HG02884 (cell line): ENCODE measurements around the gene PLB1.

Experiments used
- ATAC-seq: cut with Tn5 transposase; IDR thresholded peaks from one replicate; pipeline ENCODE4 v1.9.1; 2021; ENCODE audit warnings: mild to moderate bottlenecking, moderate library complexity; ENCODE audit not compliant: unreplicated experiment

The PLB1 gene

DNA sequence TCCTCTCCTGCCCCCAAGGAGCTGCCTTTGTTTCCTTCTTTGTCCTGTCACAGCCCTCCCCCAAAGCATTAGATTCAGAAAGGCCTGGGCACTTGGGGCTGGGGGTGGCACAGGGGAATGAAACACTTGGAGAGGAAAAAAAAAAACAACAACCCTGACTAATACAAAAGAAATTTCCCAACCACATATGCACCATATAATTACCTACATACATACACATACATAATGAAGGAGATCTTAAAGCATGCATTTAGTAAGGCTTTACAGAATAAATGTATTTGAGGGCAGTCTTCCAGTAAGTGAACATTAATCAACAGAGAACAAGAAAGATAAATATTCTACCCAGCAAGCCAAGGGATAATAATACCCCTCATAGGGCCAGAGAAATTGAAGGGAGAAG is 185.7 kb downstream of the PLB1 start:
- no peak for ATAC-seq

DNA sequence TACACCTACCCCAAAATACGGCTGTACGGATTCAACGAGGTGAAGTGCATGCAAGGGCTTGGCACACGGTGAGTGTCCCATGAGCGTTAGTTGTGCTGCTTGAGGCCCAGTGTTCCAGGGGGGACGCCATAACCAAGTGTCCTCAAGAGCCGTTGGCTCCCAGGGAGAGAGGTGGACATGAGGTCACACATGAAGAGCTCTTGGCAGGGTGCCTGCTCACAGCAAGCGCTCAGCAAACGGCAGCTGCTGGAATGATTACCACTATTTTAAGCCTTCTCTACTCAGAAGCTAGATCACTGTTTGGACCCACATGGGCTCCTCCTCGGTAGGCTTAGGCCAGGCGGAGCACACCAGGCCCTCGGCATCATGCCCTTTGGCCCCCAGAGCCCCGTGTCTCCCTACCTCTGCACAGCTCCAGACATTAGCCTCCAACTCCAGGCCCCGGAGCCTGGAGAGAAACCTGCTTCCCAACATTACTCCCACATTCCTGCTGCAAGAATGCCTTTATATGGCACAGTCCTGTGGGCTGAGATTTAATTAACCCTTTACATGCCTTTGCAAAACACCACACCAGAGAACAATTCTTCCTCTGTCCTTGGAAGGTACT is 187.3 kb downstream of the PLB1 start:
- no peak for ATAC-seq

DNA sequence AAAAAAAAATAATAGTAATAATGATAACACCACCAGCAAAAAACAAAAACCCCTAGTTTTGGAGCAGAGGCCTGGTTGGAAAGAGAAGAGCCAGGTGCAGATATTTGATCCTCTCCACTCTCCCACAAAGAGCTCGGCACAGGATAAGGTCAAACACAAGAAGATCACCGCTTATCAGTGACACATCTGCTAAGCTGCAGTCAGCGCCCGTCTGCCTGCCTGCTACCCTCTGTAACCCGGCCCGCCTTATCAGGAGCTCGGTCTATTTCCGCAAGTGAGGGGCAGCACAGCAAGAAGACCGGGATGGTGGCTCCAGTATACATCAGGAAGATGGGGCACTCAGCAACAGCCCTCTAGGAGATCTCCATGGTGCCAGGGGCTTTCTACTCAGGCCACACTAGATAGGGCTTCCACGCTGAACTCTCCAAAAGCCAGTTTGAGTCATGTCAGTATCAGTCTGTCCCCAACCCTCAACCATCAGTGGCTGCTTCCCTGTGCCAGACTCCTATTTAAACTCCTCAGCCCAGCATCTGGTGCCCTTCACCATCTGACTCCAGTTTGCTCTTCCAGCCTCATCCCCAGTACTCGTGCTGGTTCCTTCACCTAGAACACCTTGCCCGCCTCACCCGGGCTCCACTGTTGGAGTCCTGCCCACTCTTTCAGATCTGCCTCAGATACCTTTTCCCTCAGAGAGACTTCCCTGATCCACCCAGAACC is 188.4 kb downstream of the PLB1 start:
- no peak for ATAC-seq

DNA sequence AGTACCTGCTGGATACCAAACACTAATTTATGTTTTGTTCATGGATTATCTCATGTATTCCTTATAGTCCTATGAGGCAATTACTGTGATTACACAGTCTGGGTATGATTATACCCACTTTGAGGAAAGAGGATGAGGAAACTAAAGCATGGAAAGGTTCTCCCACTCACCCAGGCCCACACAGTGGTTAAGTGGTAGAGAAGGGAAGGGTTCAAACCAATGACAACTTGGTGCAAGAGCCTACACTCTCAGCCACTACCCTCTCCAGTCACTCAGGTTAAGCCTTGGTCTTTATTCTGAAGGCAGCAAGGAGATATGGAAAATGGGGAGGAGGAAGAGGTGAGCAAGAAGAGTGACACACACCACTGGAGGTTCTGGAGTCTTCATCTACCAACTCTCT is 191.3 kb downstream of the PLB1 start:
- ATAC-seq = no peak

DNA sequence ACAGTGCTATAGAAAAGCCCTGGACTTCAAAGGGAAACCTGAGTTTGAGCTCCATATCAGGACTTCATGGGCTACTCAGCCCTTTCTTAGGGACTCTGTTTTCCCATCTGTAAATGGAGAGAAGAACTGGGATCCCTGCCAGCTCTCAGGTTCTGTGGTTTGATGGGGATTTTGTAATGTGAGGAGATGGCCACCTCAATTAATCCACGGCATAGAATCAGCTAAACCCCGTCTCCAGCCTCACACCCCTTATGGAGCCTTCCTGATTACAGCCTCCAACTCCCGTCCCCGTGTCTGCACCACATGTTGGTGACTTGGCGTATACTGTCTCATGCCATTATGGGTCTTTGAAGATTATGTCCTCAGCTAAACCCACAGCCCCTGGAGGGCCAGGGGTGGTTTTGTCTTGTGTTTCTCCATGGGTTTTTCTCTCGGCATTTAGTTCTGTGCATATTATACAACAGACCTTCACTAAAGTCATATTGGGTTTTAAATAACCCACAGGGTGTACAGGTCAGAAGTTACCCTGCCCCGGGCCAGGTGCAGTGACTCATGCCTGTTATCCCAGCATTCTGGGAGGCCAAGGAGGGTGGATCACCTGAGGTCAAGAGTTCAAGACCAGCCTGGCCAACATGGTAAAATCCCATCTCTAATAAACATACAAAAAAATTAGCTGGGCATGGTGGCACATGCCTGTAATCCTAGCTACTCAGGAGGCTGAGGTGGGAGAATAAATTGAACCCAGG is 192.0 kb downstream of the PLB1 start:
- ATAC-seq = no peak

DNA sequence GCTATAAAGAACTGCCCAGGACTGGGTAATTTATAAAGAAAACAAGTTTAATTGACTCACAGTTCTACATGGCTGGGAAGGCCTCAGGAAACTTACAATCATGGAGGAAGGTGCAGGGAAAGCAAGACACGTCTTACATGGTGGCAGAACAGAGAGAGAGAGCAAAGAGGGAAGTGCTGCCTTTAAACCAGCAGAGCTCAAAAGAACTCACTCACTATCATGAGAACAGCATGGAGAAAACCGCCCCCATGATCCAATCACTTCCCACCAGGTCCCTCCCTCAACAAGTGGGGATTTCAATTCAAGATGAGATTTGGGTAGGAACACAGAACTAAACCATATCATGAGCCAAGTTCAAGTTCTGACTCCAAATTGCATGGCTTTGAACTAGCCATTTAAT is 193.0 kb downstream of the PLB1 start:
- ATAC-seq = no peak

DNA sequence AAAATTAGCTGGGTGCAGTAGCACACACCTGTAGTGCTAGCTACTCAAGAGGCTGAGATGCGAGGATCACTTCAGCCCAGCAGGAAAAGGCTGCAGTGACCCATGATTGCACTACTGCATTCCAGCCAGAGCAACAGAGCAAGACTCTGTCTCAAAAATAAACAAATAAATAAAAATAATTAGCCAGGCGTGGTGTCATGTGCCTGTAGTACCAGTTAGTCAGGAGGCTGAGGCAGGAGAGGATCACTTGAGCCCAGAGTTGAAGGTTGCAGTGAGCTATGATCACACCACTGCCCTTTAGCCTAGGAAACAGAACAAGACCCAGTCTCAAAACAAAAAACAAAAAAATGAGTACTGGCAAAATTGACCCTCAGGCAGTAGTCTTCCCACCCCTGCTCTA is 193.9 kb downstream of the PLB1 start:
- no peak for ATAC-seq

DNA sequence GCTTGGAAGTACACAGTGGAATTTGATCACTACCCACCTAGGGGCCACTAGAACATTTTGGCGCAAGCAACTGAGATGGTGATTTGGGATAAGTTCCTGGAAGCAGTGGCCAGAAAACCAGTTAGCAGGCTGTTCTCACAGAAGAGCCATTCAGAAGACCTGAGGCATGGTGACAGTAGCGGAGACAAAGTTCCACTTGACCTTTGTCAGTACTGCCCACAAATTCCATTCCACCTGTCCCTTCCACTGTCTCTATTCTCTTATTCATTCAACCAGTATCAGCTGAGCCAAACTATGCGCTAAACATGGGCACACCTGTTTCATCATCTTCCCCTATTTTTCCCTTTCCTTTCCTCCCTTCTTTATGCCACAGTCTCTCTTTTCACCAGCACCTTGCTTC is 196.6 kb downstream of the PLB1 start:
- no peak for ATAC-seq

DNA sequence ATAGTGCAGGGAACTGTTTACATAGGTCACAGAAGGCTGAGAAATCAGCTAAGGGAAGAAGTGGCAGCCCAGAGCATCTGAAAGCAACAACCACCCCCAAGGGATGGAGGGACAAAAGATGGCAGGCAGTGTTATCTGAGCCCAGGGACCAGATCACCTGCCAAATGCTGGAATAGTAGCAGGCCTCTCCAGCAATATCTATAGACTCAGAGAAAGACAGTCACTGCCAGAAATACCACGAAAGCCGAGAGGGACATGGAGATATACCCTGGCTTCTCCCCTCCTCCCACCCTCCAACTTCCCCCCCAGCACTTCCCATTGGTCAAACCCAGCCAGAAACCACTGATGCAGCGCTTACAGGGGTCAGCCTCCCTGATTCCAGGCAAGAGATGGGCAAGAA is 197.4 kb downstream of the PLB1 start:
- no peak for ATAC-seq
